ENCODE results near the gene OR2L3.
"Not testable (repeated sequence)": the region's sequence is repeated elsewhere in the genome, so short reads cannot be mapped to it uniquely, and the experiment has no call there.

OR2L3 gene

DNA sequence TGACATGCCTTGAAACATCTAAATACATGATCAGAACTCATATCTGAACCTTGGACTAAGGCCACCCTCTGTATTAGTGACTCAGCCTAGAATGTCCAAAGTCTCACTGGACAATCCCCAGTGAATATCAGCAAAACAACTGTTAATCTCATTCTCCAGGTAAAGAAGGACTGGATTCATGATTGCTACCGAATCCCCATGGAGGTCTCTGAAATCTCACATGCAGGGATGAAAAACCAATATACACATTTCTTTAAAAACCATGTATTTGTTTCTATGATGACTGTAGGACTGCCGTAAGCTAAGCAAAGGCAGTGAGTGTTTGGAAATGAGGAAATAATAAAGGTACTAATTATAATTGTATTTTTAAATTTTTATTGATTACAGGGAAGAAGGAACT, at the start of gene OR2L3:
OR2L3 (plus strand) TSS at position 301 of the 400 bp plus-strand sequence. CDS start 13,846 bp downstream, outside the sequence.
- H3K27me3 Mint-ChIP-seq, result no peaks in the 10 kb centered on the region
- no peaks in the 10 kb centered on the region for H3K36me3 Mint-ChIP-seq (ENCODE audit: low read depth)
- no peak within 1 kb of the TSS for H3K27ac Mint-ChIP-seq
- H3K4me3 Mint-ChIP-seq, result no peak within 1 kb of the TSS
- no peaks in the 10 kb centered on the region for H3K4me1 Mint-ChIP-seq (ENCODE audit: low read depth)
- H3K9me3 Mint-ChIP-seq, result peaks cover 11% of the 10 kb centered on the region

- H3K36me3 Mint-ChIP-seq (ENCODE audit: low read depth), result no peaks in the 10 kb centered on the region
- H3K27me3 Mint-ChIP-seq, result no peaks in the 10 kb centered on the region
- H3K9me3 Mint-ChIP-seq, result peaks cover 12% of the 10 kb centered on the region
- no peak overlapping the region for H3K4me3 Mint-ChIP-seq
- H3K4me1 Mint-ChIP-seq (ENCODE audit: low read depth), result no peaks in the 10 kb centered on the region
- H3K27ac Mint-ChIP-seq, result no peak overlapping the region
Observed at GRCh38 chr1:247998811-247999210, 47.8 kb upstream of the OR2L3 start.

- Mint-ChIP-seq H3K4me3 (no peak overlapping the region), H3K27ac (no peak overlapping the region), H3K27me3 (no peaks in the 10 kb centered on the region), H3K4me1 (ENCODE audit: low read depth) (no peaks in the 10 kb centered on the region), H3K36me3 (ENCODE audit: low read depth) (no peaks in the 10 kb centered on the region), H3K9me3 (peaks cover 13% of the 10 kb centered on the region)
Observed at GRCh38 chr1:248000169-248000568, 46.5 kb upstream of the OR2L3 start.

GRCh38 chr1:248007778-248008177, 38.9 kb upstream of the OR2L3 start:
- Mint-ChIP-seq H3K4me1 (ENCODE audit: low read depth) (no peaks in the 10 kb centered on the region), H3K9me3 (peaks cover 24% of the 10 kb centered on the region), H3K4me3 (no peak overlapping the region), H3K36me3 (ENCODE audit: low read depth) (peaks cover 5% of the 10 kb centered on the region), H3K27ac (no peak overlapping the region), H3K27me3 (no peaks in the 10 kb centered on the region)

DNA sequence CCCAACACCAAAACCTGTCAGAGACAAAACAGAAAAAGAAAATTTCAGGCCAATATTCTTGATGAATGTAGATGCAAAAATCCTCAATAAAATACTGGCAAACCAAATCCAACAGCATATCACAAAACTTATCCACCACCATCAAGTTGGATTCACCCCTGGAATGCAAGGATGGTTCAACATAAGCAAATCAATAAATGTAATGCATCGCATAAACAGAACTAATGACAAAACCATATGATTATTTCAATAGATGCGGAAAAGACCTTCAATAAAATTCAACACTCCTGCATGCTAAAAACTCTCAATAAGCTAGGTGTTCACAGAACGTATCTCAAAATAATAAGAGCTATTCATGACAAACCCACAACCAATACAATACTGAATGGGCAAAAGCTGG, 37.0 kb upstream of the OR2L3 start:
- Mint-ChIP-seq H3K36me3 (ENCODE audit: low read depth) (peaks cover 5% of the 10 kb centered on the region), H3K4me1 (ENCODE audit: low read depth) (no peaks in the 10 kb centered on the region), H3K9me3 (peaks cover 16% of the 10 kb centered on the region), H3K27me3 (no peaks in the 10 kb centered on the region), H3K4me3 (no peak overlapping the region), H3K27ac (no peak overlapping the region)

- no peak within 1 kb of the TSS for H3K27ac Mint-ChIP-seq
- peaks cover 5% of the 10 kb centered on the region for H3K36me3 Mint-ChIP-seq (ENCODE audit: low read depth)
- no peaks in the 10 kb centered on the region for H3K27me3 Mint-ChIP-seq
- H3K4me3 Mint-ChIP-seq, result no peak within 1 kb of the TSS
- peaks cover 15% of the 10 kb centered on the region for H3K9me3 Mint-ChIP-seq
- no peaks in the 10 kb centered on the region for H3K4me1 Mint-ChIP-seq (ENCODE audit: low read depth)
Observed at GRCh38 chr1:248013229-248013710, 33.4 kb upstream of the OR2L3 start, which contains the start of gene OR2L5. OR2L5 (plus strand) TSS chr1:248013660; CDS start chr1:248021948, 8,288 bp downstream.

DNA sequence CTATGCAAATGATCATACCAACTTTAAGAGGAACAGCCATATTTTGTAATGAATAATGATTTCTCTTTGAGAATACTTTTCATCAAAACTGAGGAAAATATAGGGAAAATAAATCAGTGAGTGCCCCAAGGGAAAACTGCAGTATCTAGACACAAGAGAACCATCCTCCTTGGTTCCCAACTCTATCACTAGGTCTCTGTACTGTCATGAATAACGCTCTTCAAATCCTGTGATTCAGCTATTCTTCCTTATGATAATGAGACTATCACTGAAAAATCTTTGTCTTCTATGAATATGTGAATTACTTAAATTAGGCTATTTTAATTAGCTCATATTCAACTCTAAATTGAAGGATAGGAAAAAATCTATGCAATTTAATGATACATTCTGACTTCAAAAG, 30.8 kb upstream of the OR2L3 start:
- Mint-ChIP-seq H3K36me3 (ENCODE audit: low read depth) (no peaks in the 10 kb centered on the region), H3K4me3 (no peak overlapping the region), H3K9me3 (peaks cover 8% of the 10 kb centered on the region), H3K4me1 (ENCODE audit: low read depth) (no peaks in the 10 kb centered on the region), H3K27ac (no peak overlapping the region), H3K27me3 (no peaks in the 10 kb centered on the region)

GRCh38 chr1:248029770-248030169, 16.9 kb upstream of the OR2L3 start, which contains the start of gene OR2L2:
OR2L2 (plus strand) TSS chr1:248030070; CDS start chr1:248038268, 8,198 bp downstream.
- Mint-ChIP-seq H3K9me3 (peaks cover 14% of the 10 kb centered on the region), H3K4me3 (no peak within 1 kb of the TSS), H3K36me3 (ENCODE audit: low read depth) (no peaks in the 10 kb centered on the region), H3K27me3 (no peaks in the 10 kb centered on the region), H3K27ac (no peak within 1 kb of the TSS), H3K4me1 (ENCODE audit: low read depth) (no peaks in the 10 kb centered on the region)

DNA sequence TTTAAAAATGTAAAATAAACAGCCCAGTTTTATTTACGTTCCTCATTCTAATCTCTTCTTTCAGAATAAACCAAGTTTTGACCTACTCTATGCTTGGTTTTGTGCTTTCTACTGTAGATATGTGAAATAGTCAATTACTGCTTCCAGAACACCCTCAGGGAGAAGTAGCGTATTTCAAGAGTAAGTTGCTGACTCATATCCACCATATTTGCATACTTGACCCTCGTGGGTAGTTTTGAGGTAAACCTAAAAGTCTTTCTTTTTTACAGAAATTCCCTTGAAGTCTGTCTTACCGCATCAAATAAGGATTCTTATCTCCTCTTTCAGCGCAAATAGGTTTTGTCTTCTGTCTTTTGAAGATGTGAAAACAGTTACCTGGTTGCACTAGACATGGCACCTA, 1.4 kb upstream of the OR2L3 start:
- no peaks in the 10 kb centered on the region for H3K36me3 Mint-ChIP-seq (ENCODE audit: low read depth)
- H3K27ac Mint-ChIP-seq, result no peak overlapping the region
- H3K27me3 Mint-ChIP-seq, result no peaks in the 10 kb centered on the region
- H3K4me1 Mint-ChIP-seq (ENCODE audit: low read depth), result no peaks in the 10 kb centered on the region
- no peak overlapping the region for H3K4me3 Mint-ChIP-seq
- peaks cover 11% of the 10 kb centered on the region for H3K9me3 Mint-ChIP-seq

DNA sequence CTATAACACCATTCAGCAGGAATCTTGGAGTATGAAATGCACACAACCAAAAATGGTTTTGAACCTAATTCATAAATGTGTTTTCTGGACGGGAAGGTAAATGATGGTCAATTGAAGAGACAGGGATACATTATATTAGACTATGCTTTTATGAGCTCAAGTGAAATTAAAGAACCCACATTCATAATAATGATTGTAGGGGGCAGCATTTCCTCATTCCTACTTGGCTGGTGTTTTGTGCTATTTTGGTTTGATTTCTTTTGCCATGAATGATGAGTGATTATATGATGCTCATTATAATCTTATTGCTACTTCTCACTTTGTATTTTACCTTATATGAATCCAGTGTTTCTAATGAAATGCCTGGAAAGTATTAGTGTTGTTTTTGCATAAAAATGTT, 372 bp downstream of the OR2L3 start:
- Mint-ChIP-seq H3K36me3 (ENCODE audit: low read depth) (no peaks in the 10 kb centered on the region), H3K27ac (no peak overlapping the region), H3K4me1 (ENCODE audit: low read depth) (no peaks in the 10 kb centered on the region), H3K27me3 (no peaks in the 10 kb centered on the region), H3K9me3 (peaks cover 11% of the 10 kb centered on the region), H3K4me3 (no peak overlapping the region)

DNA sequence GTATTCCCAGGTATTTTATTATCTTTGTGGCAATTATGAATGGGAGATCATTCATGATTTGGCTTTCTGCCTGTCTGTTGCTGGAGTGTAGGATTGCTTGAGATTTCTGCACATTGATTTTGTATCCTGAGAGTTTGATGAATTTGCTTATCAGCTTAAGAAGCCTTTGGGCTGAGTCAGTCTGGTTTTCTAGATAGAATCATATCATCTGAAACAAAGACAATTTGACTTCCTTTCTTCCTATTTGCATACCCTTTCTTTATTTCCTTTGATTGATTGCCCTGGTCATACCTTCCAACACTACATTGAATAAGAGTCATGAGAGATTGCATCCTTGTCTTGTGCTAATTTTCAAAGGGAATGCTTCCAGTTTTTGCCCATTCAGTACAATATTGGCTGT, 8.0 kb downstream of the OR2L3 start:
- Mint-ChIP-seq H3K4me1 (ENCODE audit: low read depth) (no peaks in the 10 kb centered on the region), H3K9me3 (peaks cover 10% of the 10 kb centered on the region), H3K27ac (no peak overlapping the region), H3K4me3 (no peak overlapping the region), H3K27me3 (no peaks in the 10 kb centered on the region), H3K36me3 (ENCODE audit: low read depth) (no peaks in the 10 kb centered on the region)

DNA sequence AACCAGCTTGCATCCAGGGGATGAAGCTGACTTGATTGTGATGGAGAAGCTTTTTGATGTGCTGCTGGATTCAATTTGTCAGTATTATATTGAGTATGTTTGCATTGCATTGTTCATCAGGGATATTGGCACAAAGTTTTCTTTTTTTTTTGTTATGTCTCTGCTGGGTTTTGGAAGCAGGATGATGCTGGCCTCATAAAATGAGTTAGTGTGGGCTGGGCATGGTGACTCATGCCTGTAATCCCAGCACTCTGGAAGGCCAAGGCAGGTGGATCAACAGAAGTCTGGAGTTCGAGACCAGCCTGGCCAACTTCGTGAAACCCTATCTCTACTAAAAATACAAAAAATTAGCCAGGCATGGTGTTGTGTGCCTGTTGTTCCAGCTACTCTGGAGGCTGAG, 8.6 kb downstream of the OR2L3 start:
- no peaks in the 10 kb centered on the region for H3K36me3 Mint-ChIP-seq (ENCODE audit: low read depth)
- no peaks in the 10 kb centered on the region for H3K4me1 Mint-ChIP-seq (ENCODE audit: low read depth)
- no peak overlapping the region for H3K4me3 Mint-ChIP-seq
- no peaks in the 10 kb centered on the region for H3K27me3 Mint-ChIP-seq
- H3K27ac Mint-ChIP-seq, result no peak overlapping the region
- H3K9me3 Mint-ChIP-seq, result peaks cover 10% of the 10 kb centered on the region

DNA sequence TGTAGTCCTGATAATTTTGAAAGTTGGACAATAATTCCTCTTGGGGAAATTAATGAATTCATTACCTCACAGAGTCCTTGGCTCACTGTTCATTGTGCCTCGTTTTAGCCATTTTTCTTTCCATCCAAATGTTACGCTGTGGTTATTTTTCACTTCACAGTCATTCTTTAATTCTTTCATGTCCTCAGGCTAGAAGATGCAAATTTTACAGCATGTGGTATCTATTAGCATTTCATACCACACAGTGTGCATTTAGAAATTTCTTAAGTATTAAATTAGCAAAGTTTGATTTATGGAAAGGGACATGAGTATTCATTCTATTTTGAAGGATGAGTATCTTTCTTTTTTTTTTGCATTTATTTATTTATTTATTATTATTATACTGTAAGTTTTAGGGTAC, 18.4 kb downstream of the OR2L3 start:
- H3K27ac Mint-ChIP-seq, result no peak overlapping the region

GRCh38 chr1:248065604-248066003, 19.0 kb downstream of the OR2L3 start:
- Mint-ChIP-seq H3K4me1 (ENCODE audit: low read depth) (no peaks in the 10 kb centered on the region), H3K27me3 (no peaks in the 10 kb centered on the region), H3K27ac (no peak overlapping the region)

More for the DNA sequence above, 18.4 kb downstream of the OR2L3 start:
- Mint-ChIP-seq H3K27me3 (no peaks in the 10 kb centered on the region), H3K4me1 (ENCODE audit: low read depth) (no peaks in the 10 kb centered on the region), H3K4me3 (no peak overlapping the region), H3K36me3 (ENCODE audit: low read depth) (no peaks in the 10 kb centered on the region), H3K9me3 (peaks cover 3% of the 10 kb centered on the region)

DNA sequence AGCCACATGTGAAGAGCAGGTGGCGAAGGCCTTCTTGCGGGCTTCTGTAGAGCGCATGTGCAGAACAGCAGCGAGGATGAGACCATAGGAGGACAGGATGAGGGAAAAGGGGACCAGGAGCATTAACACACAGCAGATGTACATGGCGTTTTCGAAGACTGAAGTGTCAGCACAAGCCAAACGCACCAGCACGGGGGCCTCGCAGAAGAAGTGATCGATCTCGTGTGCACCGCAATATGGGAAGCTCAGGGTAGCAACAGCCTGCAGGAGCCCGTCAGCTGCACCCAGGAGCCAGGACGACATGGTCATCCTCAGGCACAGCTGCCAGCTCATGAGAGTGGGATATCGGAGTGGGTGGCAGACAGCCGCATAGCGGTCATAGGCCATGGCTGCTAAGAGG, 37.2 kb downstream of the OR2L3 start:
- not testable (repeated sequence) for H3K36me3 Mint-ChIP-seq (ENCODE audit: low read depth); H3K27me3 Mint-ChIP-seq; H3K27ac Mint-ChIP-seq; H3K4me3 Mint-ChIP-seq; H3K9me3 Mint-ChIP-seq; H3K4me1 Mint-ChIP-seq (ENCODE audit: low read depth)

More at GRCh38 chr1:248065604-248066003, 19.0 kb downstream of the OR2L3 start:
- H3K9me3 Mint-ChIP-seq, result peaks cover 8% of the 10 kb centered on the region
- H3K4me3 Mint-ChIP-seq, result no peak overlapping the region
- no peaks in the 10 kb centered on the region for H3K36me3 Mint-ChIP-seq (ENCODE audit: low read depth)

DNA sequence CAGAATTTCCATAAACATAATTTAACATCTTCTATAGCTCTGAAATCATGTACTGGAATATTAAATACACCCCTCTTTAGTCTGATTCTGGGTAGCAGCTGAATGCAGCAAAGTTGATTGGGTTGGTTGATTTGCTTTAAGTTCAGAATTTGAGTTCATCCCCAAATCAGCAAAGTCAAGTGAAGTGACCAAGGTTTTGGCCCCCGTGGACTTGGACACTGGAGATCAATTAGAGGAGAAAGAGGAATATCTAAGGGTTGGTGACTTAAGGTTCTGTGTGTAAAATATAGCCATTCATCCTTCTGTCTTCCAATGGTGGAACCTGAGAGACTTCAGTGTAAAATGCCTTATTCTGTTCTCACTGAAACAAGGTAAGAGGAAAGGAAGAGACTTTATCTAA, 48.2 kb downstream of the OR2L3 start, which contains the start of gene OR2L13:
OR2L13 (plus strand) TSS at position 301 of the 400 bp plus-strand sequence. CDS start 4,192 bp downstream, outside the sequence.
- Mint-ChIP-seq H3K9me3 (peaks cover 19% of the 10 kb centered on the region), H3K27ac (no peak within 1 kb of the TSS), H3K4me1 (ENCODE audit: low read depth) (no peaks in the 10 kb centered on the region), H3K27me3 (no peaks in the 10 kb centered on the region), H3K36me3 (ENCODE audit: low read depth) (no peaks in the 10 kb centered on the region), H3K4me3 (no peak within 1 kb of the TSS)

All from stimulated activated naive CD8-positive, alpha-beta T cell treated with anti-CD3 and anti-CD28 coated beads, Interleukin-15, Interleukin-2, amounts not matched to agents 100 ng/mL and 50 ng/mL, for 24 hours (primary cell).